Stimulated activated CD8-positive, alpha-beta memory T cell treated with anti-CD3 and anti-CD28 coated beads, Interleukin-15, amount 100 ng/mL, for 48 hours (primary cell): Measurements from ENCODE around the gene KCNMA1.

Experiments
- DNase-seq, 2 donors: peaks; one replicate each; pipeline ENCODE4 v3.0.0-alpha.2; 2020; ENCODE audit warnings: low read depth in 2 of 2

Gene KCNMA1

DNA sequence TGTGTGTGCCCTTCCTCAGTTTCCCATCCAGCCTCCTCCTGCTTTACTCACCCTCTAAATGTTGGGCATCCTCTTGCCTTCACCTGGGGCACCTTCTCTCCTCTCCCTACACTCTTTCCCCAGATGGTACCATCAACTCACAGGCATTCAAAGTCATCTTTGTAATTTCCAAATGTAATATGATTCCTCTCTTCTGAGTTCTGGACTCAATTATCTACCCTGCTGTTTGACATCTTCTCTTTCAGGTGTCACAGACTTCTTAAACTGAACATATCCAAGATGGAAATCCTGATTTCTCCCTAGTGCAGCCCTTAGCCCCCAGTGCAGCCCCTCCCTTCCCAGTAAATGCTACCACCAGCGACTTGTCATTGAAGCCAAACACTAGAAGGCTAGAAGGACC is 422.8 kb downstream of the KCNMA1 start:
- no peak for DNase-seq

DNA sequence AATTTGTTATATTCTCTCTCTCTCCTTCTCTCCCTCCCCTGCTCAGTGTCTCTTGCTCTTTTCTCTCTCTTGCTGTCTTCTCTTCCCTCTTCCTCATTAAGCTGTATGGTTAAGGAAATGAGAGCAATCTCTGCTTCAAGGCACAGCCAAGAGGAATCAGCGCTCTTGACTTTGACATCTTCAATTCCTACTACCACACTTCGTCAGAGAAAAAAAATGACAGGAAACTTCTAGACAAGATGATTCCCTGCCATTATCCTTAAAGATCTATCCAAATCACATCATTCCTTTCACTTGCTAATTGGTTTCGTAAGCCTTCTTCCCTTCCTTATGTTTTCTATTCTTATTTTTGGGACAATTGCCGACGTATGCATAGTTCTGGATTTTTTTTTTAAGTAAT is 425.0 kb downstream of the KCNMA1 start:
- no peak for DNase-seq

DNA sequence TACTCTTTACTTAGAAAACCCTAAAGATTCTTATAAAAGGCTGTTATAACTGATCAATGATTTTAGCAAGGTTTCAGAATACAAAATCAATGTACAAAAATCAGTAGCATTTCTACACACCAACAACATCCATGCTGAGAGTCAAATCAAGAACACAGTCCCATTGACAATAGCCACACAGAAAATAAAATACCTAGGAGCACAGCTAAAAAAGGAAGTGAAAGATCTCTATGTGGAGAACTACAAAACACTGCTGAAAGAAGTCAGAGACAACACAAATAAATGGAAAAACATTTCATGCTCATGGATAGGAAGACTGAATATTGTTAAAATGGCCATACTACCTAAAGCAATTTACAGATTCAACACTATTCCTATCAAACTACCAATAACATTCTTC is 427.0 kb downstream of the KCNMA1 start:
- no peak for DNase-seq

DNA sequence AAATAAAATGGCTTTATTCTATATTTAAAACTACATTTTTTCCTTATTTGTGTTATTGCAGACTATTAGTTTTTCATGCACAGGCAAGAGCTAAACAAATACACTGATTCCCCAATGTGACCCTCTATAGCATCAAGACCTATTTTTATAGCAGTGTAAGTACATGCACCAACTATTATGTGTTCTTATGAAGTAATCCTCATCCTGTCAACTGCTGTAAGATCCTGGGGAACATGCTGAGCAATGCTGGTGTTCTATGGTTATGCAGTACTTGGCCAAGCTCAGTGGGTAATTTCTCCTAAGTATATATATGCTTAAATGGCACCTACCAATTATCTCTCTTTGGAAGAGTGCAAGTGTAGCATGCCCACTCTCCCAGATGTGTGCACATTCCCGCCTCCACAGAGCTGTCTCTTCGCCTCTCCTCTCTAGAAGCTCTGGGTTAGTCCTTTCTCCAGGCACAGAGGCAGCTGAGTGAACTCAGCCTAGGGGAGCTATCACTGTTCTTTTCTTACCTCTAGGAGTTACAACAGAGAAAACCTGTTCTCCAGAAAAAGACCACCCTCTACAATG is 428.8 kb downstream of the KCNMA1 start:
- DNase-seq = no peak

DNA sequence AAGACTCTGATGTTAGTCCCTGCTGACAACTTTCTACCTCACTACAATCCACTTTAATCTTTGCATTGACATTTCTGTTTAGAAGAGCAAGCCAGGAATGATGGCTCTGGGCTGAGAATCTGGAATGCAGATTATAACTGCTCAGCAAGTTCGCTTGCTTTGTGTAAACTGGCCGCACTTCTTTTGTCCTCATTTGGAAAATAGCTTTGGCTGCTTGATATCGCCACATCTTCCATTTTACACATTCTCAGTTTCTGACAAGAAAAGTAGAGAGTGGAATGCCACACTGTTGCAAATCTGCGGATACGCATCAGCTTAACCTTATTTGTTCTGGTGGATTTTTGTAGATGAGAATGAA is 429.8 kb downstream of the KCNMA1 start:
- DNase-seq = no peak

DNA sequence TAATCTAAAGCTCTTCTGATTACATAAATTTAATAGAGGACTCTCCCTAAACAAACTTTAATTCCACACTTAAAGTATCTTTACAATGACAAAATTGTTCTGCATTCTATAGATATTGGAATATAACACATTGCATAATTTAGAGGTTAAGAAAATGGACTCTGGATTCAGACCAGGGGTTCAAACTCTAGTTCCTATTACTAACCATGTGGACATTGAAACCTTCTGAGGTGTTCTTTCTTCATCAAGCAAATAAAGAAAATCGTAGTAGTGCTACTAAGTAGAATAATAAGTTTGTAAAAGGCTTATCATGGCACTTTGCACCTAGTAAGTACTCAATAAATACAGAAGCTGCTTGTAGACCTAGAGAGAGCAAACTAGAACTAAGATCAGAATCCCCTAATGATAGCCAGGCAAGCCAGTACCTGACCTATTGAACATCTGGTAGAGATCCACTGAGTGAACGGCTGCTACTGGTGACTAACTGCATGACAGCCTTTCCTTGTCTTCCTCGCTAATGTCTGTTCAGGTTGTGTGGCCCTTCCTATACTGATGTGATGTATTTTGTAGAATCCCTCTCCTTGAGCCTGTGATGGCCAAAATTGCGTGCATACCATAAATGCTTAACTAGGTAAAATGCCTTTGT is 430.3 kb downstream of the KCNMA1 start:
- DNase-seq = no peak

DNA sequence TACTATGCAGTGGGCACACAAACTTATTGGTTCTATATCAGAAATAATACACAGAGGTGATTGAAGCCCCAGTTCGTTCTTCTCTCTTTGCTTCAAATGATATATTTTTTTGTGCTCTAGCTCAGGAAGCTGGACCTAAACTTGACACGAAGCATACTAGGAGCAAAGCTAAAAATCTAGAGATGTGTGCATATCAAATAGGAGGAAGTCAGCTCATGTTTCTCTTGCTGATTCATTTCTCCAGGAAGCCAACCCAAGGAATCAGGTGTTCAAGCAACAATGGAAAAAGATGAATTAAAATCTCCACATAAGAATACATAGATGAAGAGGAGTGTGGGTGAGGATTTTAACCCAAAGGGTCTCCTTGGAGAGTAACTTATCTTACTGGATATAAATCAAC is 432.5 kb downstream of the KCNMA1 start:
- DNase-seq = no peak

DNA sequence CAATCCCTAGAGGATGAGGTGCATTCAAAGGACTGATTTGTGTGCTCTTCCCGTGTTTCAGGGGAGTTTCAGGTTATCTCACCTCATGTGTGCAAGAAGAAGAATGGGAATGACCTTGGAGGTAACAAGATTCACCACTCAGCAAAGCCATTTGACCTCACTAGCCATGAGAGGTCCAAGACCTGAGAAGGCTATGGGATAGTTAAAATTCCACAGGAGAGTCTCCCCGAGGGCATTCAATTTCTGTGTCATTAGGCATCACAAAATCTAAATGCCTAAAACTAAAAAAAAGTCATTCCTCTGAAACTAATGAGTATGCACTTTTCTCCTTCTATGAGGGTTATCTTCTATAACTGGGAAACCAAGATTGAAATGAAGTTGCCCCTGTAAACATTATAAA is 433.4 kb downstream of the KCNMA1 start:
- DNase-seq = no peak

DNA sequence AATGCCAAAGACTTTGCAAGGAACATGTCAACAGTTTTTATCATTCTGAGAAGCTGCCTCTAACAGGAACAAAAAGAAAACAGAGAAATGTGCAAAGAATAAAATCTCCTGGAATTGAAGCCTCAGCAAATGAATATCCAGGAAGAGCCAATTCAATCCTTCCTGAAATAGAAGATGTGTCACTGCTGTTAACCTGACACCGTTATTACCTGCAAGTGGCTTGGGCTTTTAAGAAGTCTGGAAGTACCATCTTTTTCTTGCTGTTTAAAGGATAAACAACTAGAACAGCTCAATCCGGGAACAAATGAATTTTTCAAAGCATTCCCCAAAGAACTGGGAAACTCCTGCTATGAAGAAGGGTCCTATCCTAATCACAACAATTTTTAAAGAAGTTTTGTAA is 434.8 kb downstream of the KCNMA1 start:
- DNase-seq = no peak

DNA sequence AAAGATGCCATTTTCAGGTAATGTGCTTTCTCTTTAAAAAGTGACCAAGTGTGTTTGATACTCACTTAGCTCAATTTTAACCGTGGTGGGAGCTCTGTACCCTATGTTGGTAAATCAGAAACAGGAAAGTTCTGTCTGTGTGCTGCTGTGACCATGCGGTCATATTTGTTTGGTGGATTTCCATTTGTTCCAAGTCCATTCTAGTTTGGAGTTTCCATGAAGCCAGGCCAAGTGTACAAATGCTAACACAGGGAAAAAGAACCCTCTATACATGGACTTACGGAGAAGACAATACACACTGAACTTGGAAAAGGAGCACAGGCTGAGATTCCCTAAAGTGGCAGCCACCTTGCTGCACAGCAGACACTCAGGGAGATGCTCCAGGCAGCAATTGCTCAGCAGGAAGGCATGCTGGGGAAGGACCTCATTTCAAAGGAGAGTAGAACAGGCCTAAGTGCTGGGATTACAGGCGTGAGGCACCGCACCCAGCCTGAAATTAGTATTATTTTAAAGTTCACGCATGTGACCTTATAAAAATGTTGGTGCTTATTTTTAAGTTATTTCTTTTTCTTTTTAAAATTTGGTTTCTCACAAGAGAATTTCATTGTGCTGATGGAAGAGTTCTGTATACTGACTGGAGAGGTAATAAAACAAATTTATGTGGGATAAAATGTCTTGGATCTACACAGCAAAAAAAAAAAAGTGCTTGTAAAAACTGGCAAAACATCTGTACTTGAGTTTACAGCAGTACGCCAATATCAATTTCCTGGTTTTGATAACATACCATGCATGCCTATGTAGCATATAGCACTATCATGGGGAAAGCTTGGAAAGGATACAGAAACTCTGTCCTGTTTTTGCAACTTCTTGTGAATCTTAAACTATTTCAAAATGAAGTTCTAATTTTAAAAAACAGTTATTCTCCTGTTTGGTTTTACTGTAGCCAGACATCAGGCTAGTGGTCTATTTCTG is 436.2 kb downstream of the KCNMA1 start:
- no peak for DNase-seq

DNA sequence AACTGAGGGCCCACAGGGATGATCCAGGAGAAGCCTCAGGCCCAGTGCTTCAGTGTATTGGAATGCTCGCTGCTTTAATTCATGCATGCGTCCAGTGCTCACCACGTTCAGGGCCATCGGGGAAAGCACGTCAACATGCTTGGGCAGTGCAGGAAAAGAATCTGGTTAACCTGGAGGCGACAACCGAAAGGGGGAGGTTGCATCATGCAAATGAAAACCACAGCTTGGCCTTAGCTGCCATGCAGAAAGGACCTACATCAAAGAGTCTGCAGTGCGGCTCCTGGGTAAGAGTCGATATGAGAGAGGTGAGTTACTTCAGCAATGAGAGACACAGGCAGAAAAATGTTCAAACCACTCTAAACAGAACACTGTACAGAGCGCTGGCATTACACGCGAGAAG is 440.1 kb downstream of the KCNMA1 start:
- DNase-seq = no peak

DNA sequence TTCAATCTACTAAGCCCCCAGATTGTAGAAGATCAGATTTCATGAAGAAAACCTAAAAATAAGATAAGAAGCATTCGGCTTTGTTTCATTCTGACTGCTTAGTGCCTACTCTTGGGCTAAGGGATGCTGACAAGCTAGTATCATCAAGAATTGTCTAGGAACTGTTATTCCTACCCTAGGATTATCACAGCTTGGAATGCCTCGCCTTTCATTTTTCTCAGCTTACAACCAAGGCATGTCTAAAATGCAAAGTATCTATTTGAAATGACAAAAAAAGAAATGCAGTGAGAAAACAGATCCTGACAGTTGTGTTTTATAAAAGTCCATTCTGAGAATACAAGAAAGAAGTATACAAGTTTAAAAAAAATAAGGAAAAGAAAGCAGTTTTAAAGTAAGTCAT is 441.0 kb downstream of the KCNMA1 start:
- no peak for DNase-seq

DNA sequence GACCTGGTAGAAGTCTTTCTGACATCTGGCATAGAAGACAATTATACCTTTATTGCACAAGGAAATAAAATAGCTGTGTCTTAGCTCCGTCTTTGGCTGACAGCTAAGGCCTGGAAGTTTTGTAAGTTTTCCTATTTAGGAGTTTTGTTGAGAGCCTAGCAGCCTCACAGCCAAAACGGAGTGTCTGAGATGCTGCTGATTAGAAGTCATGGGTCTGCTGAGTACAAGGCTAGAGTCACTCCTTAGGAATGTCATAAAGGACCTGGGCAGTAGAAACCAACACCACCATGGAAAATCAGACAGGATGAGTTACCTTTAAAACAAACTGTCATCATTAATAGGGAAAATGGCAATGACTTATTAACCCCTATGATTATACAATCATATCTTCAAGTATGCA is 442.5 kb downstream of the KCNMA1 start:
- DNase-seq = no peak

DNA sequence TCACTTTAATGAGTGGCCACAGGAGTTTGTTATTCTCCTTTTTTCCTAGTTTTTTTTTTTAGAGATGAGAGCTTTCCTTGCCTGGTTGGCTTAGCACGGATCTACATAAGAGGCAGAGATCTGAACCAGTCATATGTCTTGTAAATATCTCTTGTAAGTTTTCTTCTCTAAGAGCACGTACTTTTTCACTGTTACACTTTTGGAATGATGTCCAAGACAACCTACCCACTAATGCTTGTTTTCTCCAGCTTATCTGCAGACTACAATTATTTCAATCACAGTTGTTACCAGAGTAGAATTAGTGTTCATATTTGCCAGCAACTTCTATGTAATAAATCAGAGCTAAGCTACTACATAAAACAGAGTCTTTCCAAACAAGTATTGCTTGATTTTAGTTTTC is 444.6 kb downstream of the KCNMA1 start:
- DNase-seq = no peak

DNA sequence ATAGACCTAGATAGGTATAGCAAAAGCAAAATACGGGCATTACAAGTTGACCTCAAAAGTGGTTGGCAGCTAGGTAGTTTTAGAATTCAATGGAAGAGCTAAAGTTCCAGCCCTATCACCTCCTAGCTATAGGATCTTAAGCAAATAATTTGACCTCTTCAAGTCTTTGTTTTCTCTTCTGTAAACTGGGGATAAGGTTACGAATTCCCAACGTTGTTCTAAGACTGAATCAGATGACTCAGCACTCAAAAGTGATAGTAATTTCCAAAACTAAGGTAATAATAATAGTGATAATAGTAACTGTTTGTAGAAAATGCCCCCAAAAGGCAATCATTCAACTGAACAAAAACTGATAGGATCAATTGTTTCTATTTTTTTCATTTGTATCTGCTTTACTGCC is 445.2 kb downstream of the KCNMA1 start:
- DNase-seq = no peak

DNA sequence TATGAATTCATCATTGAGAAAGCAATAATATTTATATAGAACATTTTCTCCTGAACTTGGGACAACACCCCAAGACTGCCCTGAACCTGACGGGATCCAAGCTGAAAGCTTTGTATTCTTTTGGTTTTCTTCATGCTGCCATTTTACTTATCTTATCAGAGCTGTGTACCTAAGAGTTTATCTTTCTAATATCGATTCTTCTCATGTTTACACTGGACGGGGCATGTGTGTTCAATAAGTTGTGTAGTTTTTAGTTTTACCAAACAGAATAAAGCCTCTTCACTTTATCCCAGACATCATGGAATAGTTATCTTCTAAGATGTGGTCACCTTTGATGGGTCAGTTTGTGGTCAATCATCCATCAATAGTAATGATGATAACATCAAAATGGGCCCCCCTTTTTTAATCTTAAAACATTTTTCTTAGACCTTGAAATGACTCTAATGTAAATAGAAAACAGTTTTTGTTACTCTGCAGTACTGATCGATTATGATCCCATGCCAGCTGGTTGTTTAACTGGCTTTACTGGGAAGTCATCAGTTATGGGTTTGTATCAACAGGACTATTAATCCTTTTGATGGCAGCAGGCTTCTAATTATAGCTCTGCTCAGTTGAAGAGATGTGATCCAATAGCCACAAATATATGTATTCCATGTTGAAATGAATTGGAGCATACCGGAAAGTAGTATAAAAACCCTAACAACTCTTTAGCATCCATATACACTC is 446.1 kb downstream of the KCNMA1 start:
- no peak for DNase-seq

DNA sequence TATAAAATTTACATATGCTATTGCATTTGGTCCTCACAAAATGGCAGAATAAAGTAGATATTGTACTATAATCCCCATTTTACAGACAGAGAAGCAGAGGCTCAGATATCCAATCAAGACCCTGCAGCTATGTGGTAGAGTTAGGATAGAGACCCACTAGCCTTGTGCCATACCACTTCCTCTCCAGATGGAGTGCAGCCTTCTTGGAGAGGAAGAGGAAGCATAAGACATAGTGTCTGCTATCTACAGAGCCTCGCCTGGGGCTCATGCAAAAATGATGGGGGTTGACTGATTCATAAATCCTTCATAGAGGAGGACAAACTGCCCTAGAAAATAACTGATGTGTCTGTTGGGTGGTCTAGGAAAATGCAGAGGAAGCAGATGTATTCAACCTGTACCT is 447.3 kb downstream of the KCNMA1 start:
- DNase-seq = no peak

DNA sequence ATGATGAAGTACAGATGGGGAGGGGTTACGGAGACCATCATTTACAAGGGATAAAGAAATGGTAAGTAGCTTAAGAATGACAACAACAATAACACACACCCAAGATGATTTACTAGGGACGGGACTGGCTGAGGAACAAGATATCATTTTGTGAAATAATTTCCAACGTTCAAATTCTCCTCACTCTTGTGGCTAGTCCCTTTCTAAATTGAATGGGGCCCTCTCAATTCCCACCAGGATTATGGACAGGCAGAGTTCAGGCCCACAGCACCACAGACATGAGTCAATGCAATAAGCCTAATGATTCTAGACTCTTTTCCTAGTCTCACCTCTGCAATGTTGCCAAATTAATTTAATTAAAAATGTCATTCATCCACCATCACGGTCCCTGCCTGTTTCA is 448.1 kb downstream of the KCNMA1 start:
- no peak for DNase-seq

DNA sequence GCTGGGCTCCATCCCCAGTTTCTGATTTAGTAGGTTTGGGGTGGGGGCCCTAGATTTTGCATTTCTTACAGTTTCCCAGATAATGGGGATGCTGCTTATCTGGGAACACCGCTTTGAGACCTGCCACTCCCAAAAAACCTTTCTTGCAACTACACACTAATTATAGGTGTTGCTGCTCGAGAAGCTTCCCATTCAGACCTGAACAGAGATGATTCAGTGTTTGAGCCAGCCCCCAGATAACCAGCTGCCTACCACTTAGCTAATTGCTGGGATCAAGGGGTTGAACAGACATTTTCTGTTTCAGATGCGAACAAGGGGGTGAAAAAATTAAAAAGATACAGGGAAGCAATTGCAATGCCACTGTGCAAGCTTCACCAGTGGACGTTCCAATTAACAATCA is 448.5 kb downstream of the KCNMA1 start:
- no peak for DNase-seq

DNA sequence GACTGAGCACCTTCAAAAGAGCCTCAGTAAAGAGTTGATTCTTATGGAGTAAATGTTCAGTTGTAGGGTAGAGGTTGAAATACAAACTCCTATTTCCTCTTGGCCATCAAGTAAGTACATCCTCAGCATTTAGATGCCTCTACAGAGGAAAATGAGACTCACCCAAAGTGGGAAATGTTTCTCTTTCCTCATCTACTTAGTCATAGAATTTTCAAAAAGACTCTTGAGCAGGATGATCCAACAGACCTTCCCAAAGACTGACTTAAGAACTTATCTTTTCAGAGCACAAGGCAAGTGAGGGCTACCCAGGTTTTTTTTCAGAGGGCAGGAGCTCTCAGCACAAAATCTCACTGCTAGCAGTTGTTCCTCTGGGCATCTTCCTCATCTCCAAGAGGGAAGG is 449.1 kb downstream of the KCNMA1 start:
- no peak for DNase-seq

DNA sequence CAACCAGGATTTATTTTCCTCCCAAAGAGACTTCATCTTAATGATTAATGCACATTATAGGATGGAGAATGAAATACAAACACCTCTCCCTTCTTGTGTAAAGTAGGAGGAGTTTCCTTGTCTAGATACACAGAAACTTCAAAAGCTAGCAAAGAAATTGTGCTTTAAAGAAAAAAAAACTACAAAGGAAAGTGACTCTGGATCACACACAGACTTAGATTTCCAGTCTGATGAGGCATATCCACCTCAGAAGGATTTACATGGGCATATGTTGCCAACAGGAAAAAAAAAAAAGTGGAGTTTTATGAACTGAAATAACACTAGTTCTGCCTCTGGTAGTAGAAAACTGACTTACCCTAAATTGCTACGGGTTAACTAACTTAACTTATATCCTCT is 449.6 kb downstream of the KCNMA1 start:
- no peak for DNase-seq

DNA sequence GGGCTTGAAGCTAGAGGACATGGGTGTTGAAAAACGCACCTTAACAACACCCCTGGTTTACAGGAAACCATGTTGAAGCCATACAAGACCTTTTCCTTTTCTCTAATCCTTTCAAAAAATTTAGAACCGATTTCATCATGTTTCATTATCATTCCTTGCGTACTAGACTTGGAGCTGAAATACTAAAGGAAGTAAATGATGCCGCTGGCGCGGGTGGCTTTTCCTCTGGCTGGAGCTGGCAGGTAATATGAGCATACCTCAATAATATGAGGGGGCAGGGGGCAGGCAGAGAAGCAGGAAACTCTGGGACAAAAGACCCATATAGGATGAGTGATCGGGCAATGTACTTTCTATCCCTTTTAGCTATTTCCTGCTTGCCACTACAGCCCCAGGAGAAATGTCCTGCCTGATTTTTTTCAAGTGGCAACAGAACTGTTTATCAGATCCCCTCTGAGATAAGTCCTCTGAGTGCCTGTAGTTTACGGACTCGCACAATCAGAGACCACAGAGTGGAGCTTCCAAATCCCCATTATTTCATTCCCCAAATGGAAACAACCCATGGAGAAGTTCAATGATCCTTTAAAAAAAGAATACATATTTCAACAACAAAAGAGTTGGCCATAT is 450.1 kb downstream of the KCNMA1 start:
- DNase-seq = no peak
